ENCODE measurements around the gene RASGRF1.

The RASGRF1 gene

DNA sequence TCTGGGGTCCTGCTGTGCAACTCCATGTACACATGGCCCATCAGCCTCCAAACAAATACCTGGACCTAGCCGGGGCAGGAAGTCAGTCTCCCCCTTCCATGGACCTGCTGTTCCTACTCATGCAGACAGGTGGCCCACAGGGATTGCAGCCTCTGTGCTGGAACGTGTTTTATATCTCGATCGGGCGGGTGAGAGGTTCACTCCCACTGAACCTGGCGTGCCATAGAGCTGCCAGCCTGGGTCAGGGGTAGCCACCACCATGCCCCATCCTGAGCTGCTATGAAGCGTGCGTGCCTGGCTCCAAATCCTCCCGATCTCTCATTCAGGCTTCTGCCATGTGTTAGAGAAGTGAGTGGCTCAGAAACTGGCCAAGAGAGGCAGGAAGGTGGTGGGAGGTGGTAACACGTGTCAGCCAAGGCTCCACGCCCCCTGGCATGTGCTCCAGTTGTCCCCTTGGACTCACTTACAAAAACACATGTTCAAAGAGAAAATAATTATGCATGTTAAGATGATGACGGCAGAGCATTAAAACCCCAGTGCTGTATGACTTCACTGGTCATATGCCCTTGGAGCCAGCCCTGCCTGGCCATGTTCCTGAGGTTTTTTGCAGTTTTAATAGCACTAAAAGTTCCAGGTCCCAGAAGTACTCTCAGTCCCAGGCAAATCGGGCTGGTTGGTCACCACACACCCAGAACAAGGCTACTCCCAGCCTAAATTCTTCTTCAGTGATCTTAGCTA, 176.4 kb downstream of the RASGRF1 start:
- TF ChIP-seq TCF12 (IDR thresholded peaks at IDR 0.05; ENCODE audit: low read depth) (no peak), YY1 (IDR thresholded peaks at IDR 0.05; ENCODE audit: low read depth) (no peak), RAD21 (IDR thresholded peaks at IDR 0.05; ENCODE audit: low read depth) (0 out of 2 replicates have a peak, but pooled peaks have one; percentile 19), TEAD4 (IDR thresholded peaks at IDR 0.05) (no peak), EGR1 (IDR thresholded peaks at IDR 0.05) (no peak)
- TF ChIP-seq, protein P1, sequence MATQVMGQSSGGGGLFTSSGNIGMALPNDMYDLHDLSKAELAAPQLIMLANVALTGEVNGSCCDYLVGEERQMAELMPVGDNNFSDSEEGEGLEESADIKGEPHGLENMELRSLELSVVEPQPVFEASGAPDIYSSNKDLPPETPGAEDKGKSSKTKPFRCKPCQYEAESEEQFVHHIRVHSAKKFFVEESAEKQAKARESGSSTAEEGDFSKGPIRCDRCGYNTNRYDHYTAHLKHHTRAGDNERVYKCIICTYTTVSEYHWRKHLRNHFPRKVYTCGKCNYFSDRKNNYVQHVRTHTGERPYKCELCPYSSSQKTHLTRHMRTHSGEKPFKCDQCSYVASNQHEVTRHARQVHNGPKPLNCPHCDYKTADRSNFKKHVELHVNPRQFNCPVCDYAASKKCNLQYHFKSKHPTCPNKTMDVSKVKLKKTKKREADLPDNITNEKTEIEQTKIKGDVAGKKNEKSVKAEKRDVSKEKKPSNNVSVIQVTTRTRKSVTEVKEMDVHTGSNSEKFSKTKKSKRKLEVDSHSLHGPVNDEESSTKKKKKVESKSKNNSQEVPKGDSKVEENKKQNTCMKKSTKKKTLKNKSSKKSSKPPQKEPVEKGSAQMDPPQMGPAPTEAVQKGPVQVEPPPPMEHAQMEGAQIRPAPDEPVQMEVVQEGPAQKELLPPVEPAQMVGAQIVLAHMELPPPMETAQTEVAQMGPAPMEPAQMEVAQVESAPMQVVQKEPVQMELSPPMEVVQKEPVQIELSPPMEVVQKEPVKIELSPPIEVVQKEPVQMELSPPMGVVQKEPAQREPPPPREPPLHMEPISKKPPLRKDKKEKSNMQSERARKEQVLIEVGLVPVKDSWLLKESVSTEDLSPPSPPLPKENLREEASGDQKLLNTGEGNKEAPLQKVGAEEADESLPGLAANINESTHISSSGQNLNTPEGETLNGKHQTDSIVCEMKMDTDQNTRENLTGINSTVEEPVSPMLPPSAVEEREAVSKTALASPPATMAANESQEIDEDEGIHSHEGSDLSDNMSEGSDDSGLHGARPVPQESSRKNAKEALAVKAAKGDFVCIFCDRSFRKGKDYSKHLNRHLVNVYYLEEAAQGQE (IDR thresholded peaks at IDR 0.05; ENCODE audit: low read depth), result no peak

DNA sequence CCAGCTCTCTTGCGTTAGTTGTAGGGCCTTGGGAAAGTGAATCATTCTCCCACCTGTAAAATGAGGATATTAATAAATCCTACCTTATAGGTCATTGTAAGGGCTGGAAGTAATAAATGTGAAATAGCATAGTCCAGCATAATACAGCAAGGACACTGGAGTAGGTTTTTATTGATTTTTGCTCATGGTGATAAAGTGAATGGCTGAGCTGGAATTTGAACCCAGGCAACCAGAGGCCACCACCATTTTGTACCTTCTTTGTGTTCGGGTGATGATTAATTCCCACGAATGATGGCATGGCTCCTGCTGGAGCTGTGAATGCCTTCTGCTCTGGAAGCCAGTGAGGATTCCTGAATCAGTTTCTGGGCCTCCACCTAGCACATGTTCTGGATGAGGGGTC, 177.6 kb downstream of the RASGRF1 start:
- TF ChIP-seq RAD21 (IDR thresholded peaks at IDR 0.05; ENCODE audit: low read depth) (no peak), CREB1 (IDR thresholded peaks at IDR 0.05; ENCODE audit: low read depth) (no peak), FOXM1 (IDR thresholded peaks at IDR 0.05; ENCODE audit: borderline replicate concordance, low read depth) (no peak), TCF12 (IDR thresholded peaks at IDR 0.05; ENCODE audit: low read depth) (no peak), EP300 (IDR thresholded peaks at IDR 0.05; ENCODE audit: borderline replicate concordance) (no peak), TEAD4 (IDR thresholded peaks at IDR 0.05) (no peak), NFIC (IDR thresholded peaks at IDR 0.05) (no peak), TAF1 (IDR thresholded peaks at IDR 0.05; ENCODE audit: low read depth) (no peak), YY1 (IDR thresholded peaks at IDR 0.05; ENCODE audit: low read depth) (no peak), EGR1 (IDR thresholded peaks at IDR 0.05) (no peak), ZBTB7A (IDR thresholded peaks at IDR 0.05; ENCODE audit: low read depth) (no peak), USF1 (IDR thresholded peaks at IDR 0.05) (no peak), CEBPB (IDR thresholded peaks at IDR 0.05) (no peak)
- TF ChIP-seq, protein P2, sequence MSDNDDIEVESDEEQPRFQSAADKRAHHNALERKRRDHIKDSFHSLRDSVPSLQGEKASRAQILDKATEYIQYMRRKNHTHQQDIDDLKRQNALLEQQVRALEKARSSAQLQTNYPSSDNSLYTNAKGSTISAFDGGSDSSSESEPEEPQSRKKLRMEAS (IDR thresholded peaks at IDR 0.05), result no peak
- TF ChIP-seq, protein P1 (IDR thresholded peaks at IDR 0.05; ENCODE audit: low read depth), result no peak

DNA sequence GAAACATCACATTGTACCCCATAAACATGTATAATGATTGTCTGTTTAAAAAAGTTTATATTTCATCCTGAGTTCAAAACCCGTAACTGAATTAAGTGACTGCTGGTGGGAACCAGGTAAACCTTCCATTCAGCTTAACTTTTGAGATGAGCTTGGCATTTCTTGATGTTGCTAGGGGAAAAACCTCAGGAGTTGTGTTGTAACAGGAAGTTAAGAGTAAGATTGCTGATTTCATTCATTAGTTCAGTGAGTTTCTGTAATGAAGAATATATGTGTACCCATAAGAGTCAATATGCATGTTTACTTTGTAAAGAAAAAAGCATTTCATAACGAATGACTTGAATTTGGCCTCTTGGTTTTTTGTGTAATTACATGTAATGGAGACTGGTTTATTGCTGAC, 178.3 kb downstream of the RASGRF1 start:
- no peak for TF ChIP-seq YY1 (IDR thresholded peaks at IDR 0.05; ENCODE audit: low read depth)
- TF ChIP-seq TEAD4 (IDR thresholded peaks at IDR 0.05), result no peak
- TF ChIP-seq ZBTB7A (IDR thresholded peaks at IDR 0.05; ENCODE audit: low read depth), result no peak
- TF ChIP-seq NFIC (IDR thresholded peaks at IDR 0.05), result no peak
- TF ChIP-seq, protein P1 (IDR thresholded peaks at IDR 0.05; ENCODE audit: low read depth), result no peak
- TF ChIP-seq USF1 (IDR thresholded peaks at IDR 0.05), result no peak

DNA sequence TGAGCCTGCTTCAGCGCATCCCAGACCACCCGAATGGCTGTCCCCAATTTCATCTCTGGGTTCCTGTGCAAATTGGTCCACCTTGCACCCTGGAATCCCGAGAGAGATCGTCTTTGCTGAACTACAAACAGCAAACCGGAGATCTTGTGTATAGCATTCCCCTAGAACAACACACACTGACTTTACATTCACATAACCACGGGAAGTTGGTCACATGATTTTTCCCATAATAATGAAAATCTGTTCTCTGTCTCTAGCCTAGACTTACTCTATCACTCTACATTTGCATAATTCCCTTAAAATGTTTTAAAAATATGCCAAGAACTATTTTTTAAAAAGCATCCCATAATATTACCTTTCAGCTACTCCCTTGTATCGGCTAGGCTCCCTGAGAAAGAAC, 180.3 kb downstream of the RASGRF1 start:
- no peak for TF ChIP-seq TEAD4 (IDR thresholded peaks at IDR 0.05)
- no peak for TF ChIP-seq RAD21 (IDR thresholded peaks at IDR 0.05; ENCODE audit: low read depth)
- no peak for TF ChIP-seq TAF1 (IDR thresholded peaks at IDR 0.05; ENCODE audit: low read depth)
- TF ChIP-seq YY1 (IDR thresholded peaks at IDR 0.05; ENCODE audit: low read depth), result no peak
- TF ChIP-seq NFIC (IDR thresholded peaks at IDR 0.05), result no peak
